ENCODE results near the gene CHSY3. TPM values are rescaled to one million over a fixed set of nuclear protein-coding genes. Genes with fewer than 3 reads are reported as not detected.

CHSY3 gene
- total RNA-seq, 2 donors from 2014 or later = 1.2 to 2.0 TPM

GRCh38 chr5:130021000-130021399, 116.7 kb downstream of the CHSY3 start:
- H3K36me3 ChIP-seq (ENCODE audit: control insufficient read depth, insufficient read depth, low read length) = no peaks in the 10 kb centered on the region
- H3K27me3 Mint-ChIP-seq (ENCODE audit: insufficient read depth) = no peaks in the 10 kb centered on the region
- H3K9me3 ChIP-seq (ENCODE audit: control insufficient read depth, low read length) = no peaks in the 10 kb centered on the region
- H3K27ac ChIP-seq (ENCODE audit: low read depth, low read length) = no peak overlapping the region
- DNase-seq = no peak
- H3K9me3 Mint-ChIP-seq = no peaks in the 10 kb centered on the region
- H3K36me3 Mint-ChIP-seq (ENCODE audit: low read depth) = no peaks in the 10 kb centered on the region
- no peak for TF ChIP-seq CTCF (conservative IDR thresholded peaks at IDR 0.05)
- H3K4me1 Mint-ChIP-seq = peaks cover 16% of the 10 kb centered on the region
- H3K27ac Mint-ChIP-seq = no peak overlapping the region
- no peak overlapping the region for H3K4me3 Mint-ChIP-seq
- H3K4me3 ChIP-seq (ENCODE audit: low read length) = no peak overlapping the region
- H3K9ac ChIP-seq (ENCODE audit: extremely low read depth, low read length, poor library complexity, severe bottlenecking) = no peak overlapping the region
- no peaks in the 10 kb centered on the region for H3K27me3 ChIP-seq (ENCODE audit: control insufficient read depth, insufficient read depth, low read length, poor library complexity, severe bottlenecking)
- H3K4me1 ChIP-seq (ENCODE audit: control insufficient read depth, insufficient read depth, low read length) = no peaks in the 10 kb centered on the region

GRCh38 chr5:130021876-130022275, 117.6 kb downstream of the CHSY3 start:
- no peaks in the 10 kb centered on the region for H3K27me3 Mint-ChIP-seq (ENCODE audit: insufficient read depth)
- no peaks in the 10 kb centered on the region for H3K36me3 Mint-ChIP-seq (ENCODE audit: low read depth)
- no peaks in the 10 kb centered on the region for H3K36me3 ChIP-seq (ENCODE audit: control insufficient read depth, insufficient read depth, low read length)
- H3K9me3 Mint-ChIP-seq = no peaks in the 10 kb centered on the region
- H3K4me1 Mint-ChIP-seq = peaks cover 14% of the 10 kb centered on the region
- no peak overlapping the region for H3K4me3 Mint-ChIP-seq
- H3K9me3 ChIP-seq (ENCODE audit: control insufficient read depth, low read length) = no peaks in the 10 kb centered on the region
- no peaks in the 10 kb centered on the region for H3K27me3 ChIP-seq (ENCODE audit: control insufficient read depth, insufficient read depth, low read length, poor library complexity, severe bottlenecking)
- no peak for TF ChIP-seq CTCF (conservative IDR thresholded peaks at IDR 0.05)
- H3K27ac Mint-ChIP-seq = no peak overlapping the region
- no peak overlapping the region for H3K27ac ChIP-seq (ENCODE audit: low read depth, low read length)
- no peak overlapping the region for H3K9ac ChIP-seq (ENCODE audit: extremely low read depth, low read length, poor library complexity, severe bottlenecking)
- no peak for DNase-seq
- WGBS, 2 experiments (ENCODE audit: insufficient coverage in 1 of 2, insufficient read length in 1 of 2) = 90 to 98% methylated on average over 2 to 3 of the region's 4 CpGs
- H3K4me3 ChIP-seq (ENCODE audit: low read length) = no peak overlapping the region
- no peaks in the 10 kb centered on the region for H3K4me1 ChIP-seq (ENCODE audit: control insufficient read depth, insufficient read depth, low read length)

GRCh38 chr5:130023604-130024003, 119.3 kb downstream of the CHSY3 start:
- Histone ChIP-seq H3K27ac (ENCODE audit: low read depth, low read length) (no peak overlapping the region), H3K27me3 (ENCODE audit: control insufficient read depth, insufficient read depth, low read length, poor library complexity, severe bottlenecking) (no peaks in the 10 kb centered on the region), H3K36me3 (ENCODE audit: control insufficient read depth, insufficient read depth, low read length) (no peaks in the 10 kb centered on the region), H3K4me3 (ENCODE audit: low read length) (no peak overlapping the region), H3K9me3 (ENCODE audit: control insufficient read depth, low read length) (no peaks in the 10 kb centered on the region), H3K9ac (ENCODE audit: extremely low read depth, low read length, poor library complexity, severe bottlenecking) (no peak overlapping the region), H3K4me1 (ENCODE audit: control insufficient read depth, insufficient read depth, low read length) (no peaks in the 10 kb centered on the region)
- Mint-ChIP-seq H3K27ac (no peak overlapping the region), H3K4me1 (peaks cover 7% of the 10 kb centered on the region), H3K4me3 (no peak overlapping the region), H3K36me3 (ENCODE audit: low read depth) (no peaks in the 10 kb centered on the region), H3K27me3 (ENCODE audit: insufficient read depth) (no peaks in the 10 kb centered on the region), H3K9me3 (no peaks in the 10 kb centered on the region)
- DNase-seq = no peak
- TF ChIP-seq CTCF (conservative IDR thresholded peaks at IDR 0.05) = no peak
- 83% methylated on average over 3 of the region's 3 CpGs; no CpG with 5 or more reads in 1 of the 2 experiments for WGBS, 2 experiments (ENCODE audit: insufficient coverage in 1 of 2, insufficient read length in 1 of 2)

Data from endodermal cell (in vitro differentiated cells).